Loucy (cell line): ENCODE data around the gene TIGIT.

Source experiments
- H2AFZ ChIP-seq: fragments of 200-600 bp; sonication (generic); 2 replicates; pipeline ENCODE4 v1.6.0; 2016; ENCODE audit warnings: antibody characterized with exemption, mild to moderate bottlenecking, low read length, moderate library complexity
- H3F3A ChIP-seq: fragments of 200-600 bp; 2 replicates; pipeline ENCODE4 v1.6.0; 2016; ENCODE audit warnings: antibody characterized with exemption, low read depth, mild to moderate bottlenecking
- H3K27me3 ChIP-seq: fragments of 200-600 bp; sonication (generic); 2 replicates; pipeline ENCODE4 v1.6.1; 2014; ENCODE audit warnings: low read length, mild to moderate bottlenecking; ENCODE audit not compliant: insufficient read depth, poor library complexity, severe bottlenecking
- H3K36me3 ChIP-seq: fragments of 200-600 bp; sonication (generic); 2 replicates; pipeline ENCODE4 v1.6.1; 2016; ENCODE audit warnings: low read length; ENCODE audit not compliant: insufficient read depth
- H3K4me1 ChIP-seq: fragments of 200-600 bp; sonication (generic); 2 replicates; pipeline ENCODE4 v1.5.1; 2014; ENCODE audit warnings: low read length, mild to moderate bottlenecking; ENCODE audit not compliant: insufficient read depth, poor library complexity, severe bottlenecking
- H3K4me2 ChIP-seq: fragments of 200-600 bp; sonication (generic); 2 replicates; pipeline ENCODE4 v1.6.0; 2014; ENCODE audit warnings: antibody characterized with exemption, low read length, low read depth, mild to moderate bottlenecking; ENCODE audit not compliant: poor library complexity, severe bottlenecking
- H3K4me3 ChIP-seq: fragments of 200-600 bp; sonication (generic); 2 replicates; pipeline ENCODE4 v1.5.1; 2014; ENCODE audit warnings: low read length, mild to moderate bottlenecking, mixed read lengths; ENCODE audit not compliant: poor library complexity, severe bottlenecking
- H3K79me2 ChIP-seq: fragments of 200-600 bp; sonication (generic); 2 replicates; pipeline ENCODE4 v1.6.1; 2014; ENCODE audit warnings: low read length; ENCODE audit not compliant: insufficient read depth
- H3K9ac ChIP-seq: fragments of 200-600 bp; sonication (generic); 2 replicates; pipeline ENCODE4 v1.6.0; 2014; ENCODE audit warnings: mild to moderate bottlenecking, low read depth, low read length, moderate library complexity; ENCODE audit not compliant: poor library complexity, severe bottlenecking
- H3K9me2 ChIP-seq: fragments of 200-600 bp; sonication (generic); replicated peaks from 2 replicates; pipeline ENCODE4 v1.6.1; 2016; ENCODE audit warnings: low read depth, low read length, mixed read lengths
- H3K9me3 ChIP-seq: fragments of 200-600 bp; sonication (generic); 2 replicates; pipeline ENCODE4 v1.6.1; 2014; ENCODE audit warnings: mild to moderate bottlenecking, antibody characterized with exemption, low read length, low read depth; ENCODE audit not compliant: insufficient read depth
- H4K20me1 ChIP-seq: fragments of 200-600 bp; sonication (generic); 2 replicates; pipeline ENCODE4 v1.6.0; 2014; ENCODE audit warnings: antibody characterized with exemption, low read length, mild to moderate bottlenecking; ENCODE audit not compliant: insufficient read depth, poor library complexity, severe bottlenecking
- CTCF ChIP-seq: fragments of 200-600 bp; sonication (generic); conservative IDR thresholded peaks from 2 replicates; pipeline ENCODE4 v1.5.1; 2014; ENCODE audit warnings: mild to moderate bottlenecking, antibody characterized with exemption, low read length
- EZH2phosphoT487 ChIP-seq: fragments of 200-600 bp; IDR thresholded peaks from 2 replicates; pipeline ENCODE4 v1.6.1; 2018; ENCODE audit warnings: antibody characterized with exemption, mild to moderate bottlenecking, moderate library complexity, borderline replicate concordance

The TIGIT gene

GRCh38 chr3:114338651-114339357, 45.0 kb downstream of the TIGIT start:
- Histone ChIP-seq H4K20me1 (no peaks in the 10 kb centered on the region), H3K9ac (no peak overlapping the region), H3K4me1 (no peaks in the 10 kb centered on the region), H2AFZ (no peak overlapping the region), H3K36me3 (peaks cover 6% of the 10 kb centered on the region; the same call in 1 of the 2 replicates), H3K4me3 (no peak overlapping the region), H3K9me3 (no peaks in the 10 kb centered on the region), H3K79me2 (no peaks in the 10 kb centered on the region), H3K27me3 (no peaks in the 10 kb centered on the region), H3K4me2 (no peak overlapping the region), H3K9me2 (no peaks in the 10 kb centered on the region), H3F3A (no peaks in the 10 kb centered on the region)
- TF ChIP-seq CTCF: no peak
- TF ChIP-seq EZH2phosphoT487: no peak

- no peak overlapping the region for H3K4me2 ChIP-seq
- no peak overlapping the region for H3K4me3 ChIP-seq
- no peaks in the 10 kb centered on the region for H3K36me3 ChIP-seq
- H3K4me1 ChIP-seq: no peaks in the 10 kb centered on the region
- H3K9me3 ChIP-seq: no peaks in the 10 kb centered on the region
- no peaks in the 10 kb centered on the region for H3F3A ChIP-seq
- H4K20me1 ChIP-seq: no peaks in the 10 kb centered on the region
- no peak overlapping the region for H2AFZ ChIP-seq
- H3K9me2 ChIP-seq: no peaks in the 10 kb centered on the region
- TF ChIP-seq CTCF (no peak), EZH2phosphoT487 (no peak)
- H3K27me3 ChIP-seq: no peaks in the 10 kb centered on the region
- no peak overlapping the region for H3K9ac ChIP-seq
- no peaks in the 10 kb centered on the region for H3K79me2 ChIP-seq
These were observed 50.7 kb downstream of the TIGIT start for GRCh38 chr3:114344492-114344891.

- Histone ChIP-seq H3K4me1 (no peaks in the 10 kb centered on the region), H3K27me3 (no peaks in the 10 kb centered on the region), H3K36me3 (peaks cover 7% of the 10 kb centered on the region; the same call in 1 of the 2 replicates), H3K9ac (no peak overlapping the region), H3K9me2 (no peaks in the 10 kb centered on the region), H3K79me2 (no peaks in the 10 kb centered on the region), H2AFZ (no peak overlapping the region), H3F3A (no peaks in the 10 kb centered on the region), H4K20me1 (no peaks in the 10 kb centered on the region), H3K4me3 (no peak overlapping the region), H3K9me3 (no peaks in the 10 kb centered on the region), H3K4me2 (no peak overlapping the region)
- TF ChIP-seq EZH2phosphoT487 (no peak), CTCF (no peak)
These were observed 56.4 kb downstream of the TIGIT start for GRCh38 chr3:114350271-114350670.
